AG04450 (cell line): ENCODE results near the gene TUBA1B. TPM values are rescaled to one million over a fixed set of nuclear protein-coding genes. Genes with fewer than 3 reads are reported as not detected.
A peak's percentile ranks its signal among the peaks of the same experiment; 100 is the strongest.

ENCODE experiments used
- CTCF ChIA-PET: fragments of 300-600, 350-600 bp; formaldehyde crosslinking; extraction: SDS; loops from one replicate; lab custom pipeline; 2022; ENCODE audit warnings: antibody characterized with exemption, inconsistent platforms; lab: Charles Lee
- POLR2A ChIA-PET: fragments of 350-600 bp; formaldehyde crosslinking; extraction: SDS; loops from one replicate; lab custom pipeline; 2021; ENCODE audit warnings: antibody characterized with exemption, inconsistent platforms; lab: Yijun Ruan, JAX
- DNase-seq: peaks from one replicate; pipeline ENCODE4 v3.0.0-alpha.2; 2011; ENCODE audit warnings: low read depth, low spot score
- H3K27ac ChIP-seq: one replicate; pipeline ENCODE4 v1.5.1; 2012; ENCODE audit warnings: low read depth, low read length, control low read depth
- H3K27me3 ChIP-seq: one replicate; pipeline ENCODE4 v1.6.0; 2012; ENCODE audit warnings: low read length; ENCODE audit not compliant: control insufficient read depth, insufficient read depth
- H3K4me3 ChIP-seq: 2 replicates; pipeline ENCODE4 v1.5.1; 2011; ENCODE audit warnings: mild to moderate bottlenecking, low read depth, low read length, control low read depth
- H3K9me3 ChIP-seq: 2 replicates; pipeline ENCODE4 v1.5.1; 2012; ENCODE audit warnings: low read length; ENCODE audit not compliant: control insufficient read depth, insufficient read depth
- CTCF ChIP-seq: IDR thresholded peaks from 2 replicates; pipeline ENCODE4 v1.5.1; 2011; ENCODE audit warnings: low read depth, low read length, control low read depth, inconsistent platforms
- polyA plus RNA-seq: library from polyadenylated mRNA; depleted of rRNA; stranded (reverse); fragments of >200 nt; gene quantifications from 2 replicates; pipeline ENCODE4 v1.2.3, GENCODE V29; 2011

TUBA1B gene
- polyA plus RNA-seq, 1 experiment: 2,720 TPM

- H3K4me3 ChIP-seq: no peak overlapping the region
- no peaks in the 10 kb centered on the region for H3K27me3 ChIP-seq
- ChIA-PET CTCF (interaction anchor here (0.8 to 12.2 kb wide), 5 partner anchors 9 to 42 kb away, joined by 3 to 125 read pairs (median 5); no protein-coding TSS in a partner anchor), POLR2A (interaction anchor here (0.6 to 0.7 kb wide), 2 partner anchors 57 to 128 kb away, joined by 3 to 4 read pairs; no protein-coding TSS in a partner anchor)
- DNase-seq: no peak
- no peak overlapping the region for H3K27ac ChIP-seq
- H3K9me3 ChIP-seq: no peaks in the 10 kb centered on the region; the same call in 1 of the 2 replicates
- TF ChIP-seq CTCF: no peak
Observed at GRCh38 chr12:49105504-49106084, 25.6 kb downstream of the TUBA1B start.

- Histone ChIP-seq H3K27me3 (no peaks in the 10 kb centered on the region), H3K4me3 (no peak overlapping the region), H3K9me3 (no peaks in the 10 kb centered on the region), H3K27ac (no peak overlapping the region)
- ChIA-PET CTCF (interaction anchor here (0.8 to 12.2 kb wide), 5 partner anchors 9 to 42 kb away, joined by 3 to 125 read pairs (median 5); no protein-coding TSS in a partner anchor), POLR2A (no interaction called here)
- no peak for TF ChIP-seq CTCF
- no peak for DNase-seq
Observed at GRCh38 chr12:49104822-49105221, 26.4 kb downstream of the TUBA1B start.

GRCh38 chr12:49100380-49100779 is 30.8 kb downstream of the TUBA1B start:
- ChIA-PET POLR2A (no interaction called here), CTCF (interaction anchor here (0.7 to 4.3 kb wide), 9 partner anchors 8 to 36 kb away, joined by 3 to 66 read pairs (median 4); partner anchors contain the start of genes LMBR1L and TUBA1B)
- Histone ChIP-seq H3K27me3 (no peaks in the 10 kb centered on the region), H3K9me3 (no peaks in the 10 kb centered on the region), H3K27ac (no peak overlapping the region), H3K4me3 (no peak overlapping the region)
- DNase-seq: no peak
- no peak for TF ChIP-seq CTCF

- CTCF ChIA-PET: interaction anchor here (0.6 to 4.3 kb wide), 9 partner anchors 9 to 249 kb away, joined by 3 to 66 read pairs (median 6); partner anchors contain the start of gene LMBR1L
- DNase-seq: no peak
- Histone ChIP-seq H3K27me3 (peaks cover 3% of the 10 kb centered on the region), H3K27ac (no peak overlapping the region), H3K4me3 (no peak overlapping the region), H3K9me3 (no peaks in the 10 kb centered on the region)
- no peak for TF ChIP-seq CTCF
- POLR2A ChIA-PET: interaction anchor here (1.9 kb wide), 1 partner anchor 32 kb away, joined by 6 read pairs; the partner anchor contains the start of gene TUBA1B
Observed at GRCh38 chr12:49098703-49099102, 32.5 kb downstream of the TUBA1B start.

GRCh38 chr12:49098035-49098451 is 33.2 kb downstream of the TUBA1B start:
- no peaks in the 10 kb centered on the region for H3K9me3 ChIP-seq
- H3K27ac ChIP-seq: no peak overlapping the region
- POLR2A ChIA-PET: interaction anchor here (1.1 to 1.9 kb wide), 2 partner anchors 12 to 33 kb away, joined by 3 to 6 read pairs; partner anchors contain the start of gene TUBA1B
- no peak for DNase-seq
- CTCF ChIA-PET: interaction anchor here (0.6 to 4.3 kb wide), 9 partner anchors 9 to 250 kb away, joined by 3 to 66 read pairs (median 6); partner anchors contain the start of gene LMBR1L
- peaks cover 5% of the 10 kb centered on the region for H3K27me3 ChIP-seq
- peak; percentile 81 for TF ChIP-seq CTCF
- H3K4me3 ChIP-seq: no peak overlapping the region
